GM12878 (cell line): ENCODE results near the gene AFF2. TPM values are rescaled to one million over a fixed set of nuclear protein-coding genes. Genes with fewer than 3 reads are reported as not detected.

Experiments
- ATAC-seq: fragments of 200-7000 bp; cut with Tn5 transposase; 3 replicates; pipeline ENCODE4 v1.9.1; 2020; ENCODE audit warnings: mild to moderate bottlenecking, moderate library complexity
- BruUV-seq: library from RNA; stranded (reverse); fragments of 400-500 nt; replicated peaks from 2 replicates; lab custom pipeline; 2021; lab: Mats Ljungman, UMichigan
- CTCF ChIA-PET: fragments of 300-600 bp; sonication (Branson Sonifier 250); formaldehyde crosslinking; extraction: SDS; loops from one replicate; lab custom pipeline; 2021; ENCODE audit warnings: inconsistent platforms; lab: Yijun Ruan, JAX
- POLR2A ChIA-PET: fragments of 350-600 bp; formaldehyde crosslinking; extraction: SDS; loops from one replicate; lab custom pipeline; 2021; ENCODE audit warnings: inconsistent platforms; lab: Charles Lee
- RAD21 ChIA-PET: fragments of 300-600 bp; sonication (Branson Sonifier 250); formaldehyde crosslinking; loops from one replicate; lab custom pipeline; 2023; ENCODE audit warnings: antibody characterized with exemption; ENCODE audit not compliant: unreplicated experiment; lab: Charles Lee
- SMC1A ChIA-PET: fragments of 300-600 bp; sonication (Branson Sonifier 250); formaldehyde crosslinking; loops from one replicate; lab custom pipeline; 2023; ENCODE audit not compliant: unreplicated experiment, uncharacterized antibody; lab: Charles Lee
- DNase-seq: peaks from one replicate; pipeline ENCODE4 v3.0.0-alpha.2; 2011; ENCODE audit warnings: low read depth, low spot score
- FAIRE-seq: peaks from 3 replicates; lab custom pipeline; 2011; peaks lifted over from hg19 to GRCh38; lab: Jason Lieb, UNC
- H2AFZ ChIP-seq: 2 replicates; pipeline ENCODE4 v1.6.0; 2011; ENCODE audit warnings: low read depth, low read length, control low read depth; ENCODE audit not compliant: control insufficient read depth
- H3K27ac ChIP-seq: 2 replicates; pipeline ENCODE4 v1.5.1; 2011; ENCODE audit warnings: control low read depth; ENCODE audit not compliant: control insufficient read depth, insufficient read depth
- H3K27me3 ChIP-seq, 2 experiments: replicated peaks in 1 of 2; 2 replicates each; pipeline versions ENCODE4 v1.6.0 to v1.6.1; 2011; ENCODE audit warnings: low read length in 1 of 2; ENCODE audit not compliant: control insufficient read depth in 2 of 2, insufficient read depth in 2 of 2
- H3K36me3 ChIP-seq, 2 experiments: 2 replicates each; pipeline ENCODE4 v1.5.1; 2011; ENCODE audit warnings: low read length in 1 of 2; ENCODE audit not compliant: control insufficient read depth in 2 of 2, insufficient read depth in 2 of 2
- H3K4me1 ChIP-seq: 2 replicates; pipeline ENCODE4 v1.6.1; 2011; ENCODE audit warnings: mild to moderate bottlenecking, low read length, moderate library complexity, mixed read lengths; ENCODE audit not compliant: control insufficient read depth, insufficient read depth
- H3K4me2 ChIP-seq: 2 replicates; pipeline ENCODE4 v1.6.0; 2011; ENCODE audit warnings: control low read depth; ENCODE audit not compliant: control insufficient read depth, insufficient read depth
- H3K4me3 ChIP-seq: fragments of 200-600 bp; sonication (generic); 2 replicates; pipeline ENCODE4 v1.5.1; 2016
- H3K79me2 ChIP-seq: 2 replicates; pipeline ENCODE4 v1.6.0; 2011; ENCODE audit warnings: low read length; ENCODE audit not compliant: control insufficient read depth, insufficient read depth
- H3K9ac ChIP-seq: 2 replicates; pipeline ENCODE4 v1.8.0; 2011; ENCODE audit warnings: low read length, control low read depth, mixed read lengths; ENCODE audit not compliant: control insufficient read depth, insufficient read depth
- H3K9me3 ChIP-seq: replicated peaks from 3 replicates; pipeline ENCODE4 v1.5.1; 2011; ENCODE audit warnings: mild to moderate bottlenecking, low read length; ENCODE audit not compliant: control insufficient read depth, insufficient read depth
- H4K20me1 ChIP-seq: 2 replicates; pipeline ENCODE4 v1.6.0; 2011; ENCODE audit not compliant: control insufficient read depth, insufficient read depth
- CHD2 ChIP-seq: IDR thresholded peaks from 2 replicates; pipeline ENCODE4 v1.6.1; 2011; ENCODE audit warnings: low read depth, low read length, improper control_type of control experiment, borderline replicate concordance
- POLR2AphosphoS2 ChIP-seq: IDR thresholded peaks from 2 replicates; pipeline ENCODE4 v1.6.1; 2011; ENCODE audit warnings: low read depth, mild to moderate bottlenecking, low read length, improper control_type of control experiment, moderate library complexity
- RUNX3 ChIP-seq: IDR thresholded peaks from 2 replicates; pipeline ENCODE4 v1.6.1; 2012; ENCODE audit warnings: low read length, inconsistent platforms
- STAT3 ChIP-seq: IDR thresholded peaks from 2 replicates; pipeline ENCODE4 v1.6.1; 2011; ENCODE audit warnings: low read depth, low read length, improper control_type of control experiment
- WRNIP1 ChIP-seq: IDR thresholded peaks from 2 replicates; pipeline ENCODE4 v1.6.1; 2011; ENCODE audit warnings: low read depth, low read length, improper control_type of control experiment, borderline replicate concordance
- ZNF622 ChIP-seq: fragments of 450-650 bp; IDR thresholded peaks from 2 replicates; pipeline ENCODE4 v1.6.1; 2017; ENCODE audit warnings: mild to moderate bottlenecking, inconsistent platforms
- WGBS: methylation state at CpG from one replicate; pipeline ENCODE4 v1.1.6; 2016; ENCODE audit warnings: low lambda C conversion rate; ENCODE audit not compliant: insufficient replicate concordance, insufficient coverage; ENCODE audit errors: missing lambda C conversion rate; 5-methylcytosine and 5-hydroxymethylcytosine counted together
- in situ Hi-C: fragments of 300-500 bp; cut with MboI; formaldehyde crosslinking; loops from 9 replicates; pipeline ENCODE4 v1.14.3; 2018; ENCODE audit warnings: mixed read lengths
- intact Hi-C: fragments of 100-400 bp; cut with micrococcal nuclease; formaldehyde crosslinking; loops from one replicate; pipeline ENCODE4 v1.14.2; 2022; ENCODE audit not compliant: unreplicated experiment
- polyA plus RNA-seq, 11 experiments: library from polyadenylated mRNA; depleted of rRNA in 4 of 11; unstranded in 6 of 11; stranded (reverse) in 5 of 11; fragments of >200 nt; fragmentation: Nextera tagmentation in 4 of 11; fragmentation: Illumina TruSeq in 1 of 11; extraction: Ambion mirVana in 4 of 11; extraction: Trizol in 1 of 11; gene quantifications; 1 replicate in 1 of 11; 2 replicates in 10 of 11; pipeline versions ENCODE4 v1.2.1 to v1.2.3, GENCODE V29; 2011 to 2016; ENCODE audit warnings: inconsistent platforms in 2 of 11, missing spikeins in 2 of 11, low read depth in 1 of 11
- total RNA-seq, 4 experiments: library from RNA; depleted of rRNA in 3 of 4; stranded (reverse); fragments of >200 nt in 3 of 4; fragmentation: Illumina TruSeq in 1 of 4; extraction: Trizol in 1 of 4; gene quantifications; 2 replicates each; pipeline versions ENCODE4 v1.2.1 to v1.2.3, GENCODE V29; 2013 to 2021
- TF ChIP-seq, protein P1 (sequence below): IDR thresholded peaks from 2 replicates; pipeline ENCODE4 v1.6.1; 2011; ENCODE audit warnings: low read depth, mild to moderate bottlenecking, low read length, moderate library complexity, borderline replicate concordance; ENCODE audit errors: extremely low read depth

Gene AFF2
- total and polyA plus RNA-seq, 10 of the 15 experiments (the other 5 are each of a cell fraction or from before 2014, with no cell fraction given) = under 0.01 to 0.03 TPM; not detected in 8

DNA sequence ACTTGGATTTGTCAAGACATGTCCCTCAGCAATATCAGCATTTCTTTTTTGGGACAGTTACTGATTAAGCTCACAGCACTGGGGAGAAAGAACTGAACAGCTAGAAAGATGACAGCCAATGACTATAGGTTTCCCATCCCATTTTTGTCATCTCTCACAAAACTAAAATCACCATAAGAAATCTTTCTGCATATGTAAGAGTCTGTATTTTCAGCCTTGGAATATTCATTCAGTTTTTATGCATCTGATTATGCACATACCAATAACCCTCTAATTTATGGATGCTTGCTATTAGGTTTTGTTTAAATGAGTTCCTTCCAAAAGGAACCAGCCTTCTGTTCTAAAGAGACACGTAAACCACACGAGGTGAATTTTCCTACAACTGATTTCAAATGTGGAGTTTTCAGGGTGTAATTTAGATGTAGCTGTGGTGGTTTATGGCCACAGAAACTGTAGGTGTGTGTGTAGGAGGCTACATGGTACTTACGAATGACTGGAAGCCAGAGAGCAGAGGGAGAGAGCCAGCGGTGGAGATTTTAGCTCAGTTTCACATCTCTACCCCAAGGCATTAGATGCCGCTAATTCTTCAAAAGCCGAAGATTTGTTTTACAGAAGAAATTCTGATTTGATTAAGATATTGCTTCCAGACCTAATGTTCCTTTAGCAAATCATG is 55.3 kb downstream of the AFF2 start:
- H3K79me2 ChIP-seq = no peaks in the 10 kb centered on the region
- H4K20me1 ChIP-seq = no peaks in the 10 kb centered on the region
- DNase-seq = no peak
- WGBS = 20% methylated on average over 6 of the region's 6 CpGs
- H3K36me3 ChIP-seq = no peaks in the 10 kb centered on the region
- H3K27me3 ChIP-seq = no peaks in the 10 kb centered on the region
- in situ Hi-C loops (no loop called here), intact Hi-C loops (no loop called here)
- no peak overlapping the region for H3K4me2 ChIP-seq
- no peak overlapping the region for H2AFZ ChIP-seq
- ATAC-seq = no peak
- no peaks in the 10 kb centered on the region; the same call in 2 of the 3 replicates for H3K9me3 ChIP-seq
- no peak overlapping the region for H3K27ac ChIP-seq
- ChIA-PET RAD21 (no interaction called here), CTCF (no interaction called here), SMC1A (no interaction called here), POLR2A (no interaction called here)
- FAIRE-seq = no peak
- H3K4me1 ChIP-seq = no peaks in the 10 kb centered on the region
- H3K4me3 ChIP-seq = no peak overlapping the region
- no peak overlapping the region for H3K9ac ChIP-seq
- no peak for TF ChIP-seq RUNX3
- no peak for TF ChIP-seq POLR2AphosphoS2
- TF ChIP-seq CHD2 = no peak
- TF ChIP-seq ZNF622 = no peak
- TF ChIP-seq, protein P1, sequence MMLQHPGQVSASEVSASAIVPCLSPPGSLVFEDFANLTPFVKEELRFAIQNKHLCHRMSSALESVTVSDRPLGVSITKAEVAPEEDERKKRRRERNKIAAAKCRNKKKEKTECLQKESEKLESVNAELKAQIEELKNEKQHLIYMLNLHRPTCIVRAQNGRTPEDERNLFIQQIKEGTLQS = no peak
- TF ChIP-seq STAT3 = no peak
- no peak for TF ChIP-seq WRNIP1
- BruUV-seq = no TSS peak
